H9 (cell line): ENCODE measurements around the gene FBRSL1. TPM values are rescaled to one million over a fixed set of nuclear protein-coding genes. Genes with fewer than 3 reads are reported as not detected.

Experiments
- DNase-seq: peaks from one replicate; pipeline ENCODE4 v3.0.0-alpha.2; 2017
- H2AFZ ChIP-seq: one replicate; pipeline ENCODE4 v1.6.1; 2013; ENCODE audit warnings: mild to moderate bottlenecking, low read length, control low read depth, moderate library complexity
- H2AK5ac ChIP-seq: 2 replicates; pipeline ENCODE4 v1.6.1; 2013; ENCODE audit warnings: low read length, control low read depth, mixed read lengths; ENCODE audit not compliant: insufficient read length
- H2BK120ac ChIP-seq: one replicate; pipeline ENCODE4 v1.6.1; 2013; ENCODE audit warnings: low read depth, mild to moderate bottlenecking, low read length, control low read depth, inconsistent platforms; ENCODE audit not compliant: poor library complexity, severe bottlenecking
- H2BK12ac ChIP-seq: 2 replicates; pipeline ENCODE4 v1.6.1; 2013; ENCODE audit warnings: low read length, control low read depth, mixed read lengths, low read depth; ENCODE audit not compliant: insufficient read length
- H2BK15ac ChIP-seq: 2 replicates; pipeline ENCODE4 v1.6.1; 2013; ENCODE audit warnings: low read depth, low read length, control low read depth
- H2BK20ac ChIP-seq: one replicate; pipeline ENCODE4 v1.6.1; 2013; ENCODE audit warnings: low read depth, mild to moderate bottlenecking, low read length, control low read depth, inconsistent platforms; ENCODE audit not compliant: poor library complexity, severe bottlenecking
- H2BK5ac ChIP-seq: 2 replicates; pipeline ENCODE4 v1.6.1; 2013; ENCODE audit warnings: low read length, control low read depth, mixed read lengths; ENCODE audit not compliant: insufficient read length
- H3K14ac ChIP-seq: 2 replicates; pipeline ENCODE4 v1.6.1; 2013; ENCODE audit warnings: low read length, control low read depth; ENCODE audit not compliant: insufficient read depth
- H3K18ac ChIP-seq: 2 replicates; pipeline ENCODE4 v1.6.1; 2013; ENCODE audit warnings: low read depth, mild to moderate bottlenecking, mixed read lengths, low read length, control low read depth; ENCODE audit not compliant: insufficient read length
- H3K23ac ChIP-seq: 2 replicates; pipeline ENCODE4 v1.6.1; 2013; ENCODE audit warnings: low read length, control low read depth, mixed read lengths, low read depth; ENCODE audit not compliant: insufficient read length
- H3K23me2 ChIP-seq: 2 replicates; pipeline ENCODE4 v1.6.1; 2013; ENCODE audit warnings: low read depth, mild to moderate bottlenecking, mixed read lengths, low read length, control low read depth; ENCODE audit not compliant: insufficient read length, poor library complexity, severe bottlenecking
- H3K27ac ChIP-seq: 2 replicates; pipeline ENCODE4 v1.5.1; 2013; ENCODE audit warnings: low read length, control low read depth, mixed read lengths, low read depth; ENCODE audit not compliant: insufficient read length
- H3K27me3 ChIP-seq: 2 replicates; pipeline ENCODE4 v1.6.1; 2013; ENCODE audit warnings: low read length, control low read depth, inconsistent platforms; ENCODE audit not compliant: insufficient read depth
- H3K4ac ChIP-seq: 2 replicates; pipeline ENCODE4 v1.6.1; 2013; ENCODE audit warnings: low read depth, mild to moderate bottlenecking, control low read depth, inconsistent platforms, low read length, moderate library complexity
- H3K4me1 ChIP-seq: 2 replicates; pipeline ENCODE4 v1.6.1; 2013; ENCODE audit warnings: low read length, control low read depth, inconsistent platforms; ENCODE audit not compliant: insufficient read depth
- H3K4me2 ChIP-seq: 2 replicates; pipeline ENCODE4 v1.6.1; 2013; ENCODE audit warnings: low read length, control low read depth, mixed read lengths; ENCODE audit not compliant: insufficient read length, insufficient read depth
- H3K56ac ChIP-seq: 2 replicates; pipeline ENCODE4 v1.6.1; 2013; ENCODE audit warnings: low read depth, mild to moderate bottlenecking, mixed read lengths, low read length, control low read depth; ENCODE audit not compliant: insufficient read length
- H3K79me1 ChIP-seq: 2 replicates; pipeline ENCODE4 v1.6.1; 2013; ENCODE audit warnings: low read depth, mild to moderate bottlenecking, moderate library complexity, low read length, control low read depth, inconsistent platforms; ENCODE audit not compliant: insufficient read depth, poor library complexity, severe bottlenecking
- H3K79me2 ChIP-seq: 2 replicates; pipeline ENCODE4 v1.6.1; 2013; ENCODE audit warnings: low read length, control low read depth, inconsistent platforms; ENCODE audit not compliant: insufficient read depth
- H3K9ac ChIP-seq: 2 replicates; pipeline ENCODE4 v1.6.1; 2013; ENCODE audit warnings: low read length, control low read depth, mixed read lengths; ENCODE audit not compliant: insufficient read length; ENCODE audit errors: extremely low read depth
- H3K9me3 ChIP-seq: one replicate; pipeline ENCODE4 v1.6.1; 2013; ENCODE audit warnings: low read depth, low read length, inconsistent platforms; ENCODE audit not compliant: control insufficient read depth
- H3T11ph ChIP-seq: one replicate; pipeline ENCODE4 v1.6.1; 2013; ENCODE audit warnings: mild to moderate bottlenecking, low read length, control low read depth, inconsistent platforms
- H4K20me1 ChIP-seq: one replicate; pipeline ENCODE4 v1.6.1; 2013; ENCODE audit not compliant: control insufficient read depth, insufficient read length, insufficient read depth
- H4K5ac ChIP-seq: 2 replicates; pipeline ENCODE4 v1.6.1; 2013; ENCODE audit warnings: low read depth, mild to moderate bottlenecking, mixed read lengths, low read length, control low read depth; ENCODE audit not compliant: insufficient read length
- H4K8ac ChIP-seq: replicated peaks from 2 replicates; pipeline ENCODE4 v1.6.1; 2013; ENCODE audit warnings: low read length, control low read depth, mixed read lengths, low read depth; ENCODE audit not compliant: insufficient read length
- H4K91ac ChIP-seq: 2 replicates; pipeline ENCODE4 v1.6.1; 2013; ENCODE audit warnings: low read depth, mild to moderate bottlenecking, moderate library complexity, mixed read lengths, low read length, control low read depth; ENCODE audit not compliant: insufficient read length
- H3K27ac Mint-ChIP-seq, 3 experiments: 2 replicates in 2 of 3; 3 replicates in 1 of 3; pipeline ENCODE4 v1.8.0; 2020 to 2021; ENCODE audit warnings: mixed read lengths in 3 of 3, mild to moderate bottlenecking in 1 of 3, moderate library complexity in 1 of 3
- H3K27me3 Mint-ChIP-seq: 2 replicates; pipeline ENCODE4 v1.8.0; 2021; ENCODE audit warnings: low read depth, mild to moderate bottlenecking, moderate library complexity, mixed read lengths
- H3K36me3 Mint-ChIP-seq, 3 experiments: 2 replicates in 2 of 3; 3 replicates in 1 of 3; pipeline ENCODE4 v1.8.0; 2020 to 2021; ENCODE audit warnings: low read depth in 3 of 3, mixed read lengths in 3 of 3; ENCODE audit not compliant: insufficient read depth in 1 of 3
- H3K4me1 Mint-ChIP-seq, 2 experiments: 2 replicates each; pipeline ENCODE4 v1.8.0; 2020; ENCODE audit warnings: mixed read lengths in 2 of 2
- H3K4me3 Mint-ChIP-seq, 2 experiments: 2 replicates in 1 of 2; 3 replicates in 1 of 2; pipeline ENCODE4 v1.8.0; 2020 to 2021; ENCODE audit warnings: mild to moderate bottlenecking in 2 of 2, mixed read lengths in 2 of 2, moderate library complexity in 1 of 2
- H3K9me3 Mint-ChIP-seq, 2 experiments: 2 replicates in 1 of 2; 3 replicates in 1 of 2; pipeline ENCODE4 v1.8.0; 2020; ENCODE audit warnings: mild to moderate bottlenecking in 2 of 2, mixed read lengths in 2 of 2, moderate library complexity in 1 of 2
- CTCF ChIP-seq: fragments of 200-600 bp; sonication (generic); conservative IDR thresholded peaks from 3 replicates; pipeline ENCODE4 v1.8.0; 2021; ENCODE audit warnings: antibody characterized with exemption, mild to moderate bottlenecking
- WGBS: extraction: QIAGEN DNeasy Blood & Tissue Kit; methylation state at CpG from one replicate; pipeline ENCODE4 v1.1.7; 2013; ENCODE audit warnings: missing lambda C conversion rate, low lambda C conversion rate, mixed read lengths; ENCODE audit not compliant: insufficient read length; ENCODE audit errors: extremely low coverage; 5-methylcytosine and 5-hydroxymethylcytosine counted together
- total RNA-seq: library from RNA; stranded (reverse); gene quantifications from 2 replicates; pipeline ENCODE4 v1.2.1, GENCODE V29; 2021

Gene FBRSL1
- total RNA-seq, 1 experiment from 2014 or later = 90.8 TPM

DNA sequence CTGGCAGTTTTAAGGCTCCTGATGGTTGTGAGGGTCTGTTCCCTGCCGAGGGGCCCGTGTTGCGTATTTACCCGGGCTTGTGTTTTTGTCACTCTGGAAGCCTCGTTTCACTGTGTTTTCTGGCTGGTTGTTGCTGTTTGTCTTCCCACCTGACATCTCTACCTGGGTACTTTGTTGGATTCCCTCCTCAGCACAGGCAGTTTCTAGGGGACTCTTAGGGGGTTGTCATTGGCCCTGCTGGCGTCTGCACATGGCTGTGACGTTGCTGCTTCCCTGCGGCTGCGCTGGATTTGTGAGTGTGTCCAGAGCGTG lies 6.4 kb downstream of the FBRSL1 start:
- no peak overlapping the region for H2AK5ac ChIP-seq
- peaks cover 25% of the 10 kb centered on the region; the same call in 1 of the 2 replicates for H3K79me2 ChIP-seq
- no peak overlapping the region for H2BK12ac ChIP-seq
- H4K5ac ChIP-seq = no peak overlapping the region
- H4K91ac ChIP-seq = no peak overlapping the region
- H3K4ac ChIP-seq = no peak overlapping the region
- H3K14ac ChIP-seq = no peak overlapping the region
- no peaks in the 10 kb centered on the region for H3K9me3 ChIP-seq
- H3T11ph ChIP-seq = no peak overlapping the region
- peaks cover 2% of the 10 kb centered on the region for H4K20me1 ChIP-seq
- no peaks in the 10 kb centered on the region for H3K9me3 Mint-ChIP-seq
- H3K56ac ChIP-seq = no peak overlapping the region
- no peak for TF ChIP-seq CTCF
- H2AFZ ChIP-seq = no peak overlapping the region
- H3K9ac ChIP-seq = no peak overlapping the region
- no peak overlapping the region for H2BK5ac ChIP-seq
- H3K4me1 Mint-ChIP-seq = peaks cover 7 to 9% of the 10 kb centered on the region in 2 experiments
- no peak for DNase-seq
- H3K4me2 ChIP-seq = no peak overlapping the region
- no peak overlapping the region for H2BK120ac ChIP-seq
- H3K18ac ChIP-seq = no peak overlapping the region
- no peak overlapping the region for H4K8ac ChIP-seq
- H3K4me3 Mint-ChIP-seq = no peak overlapping the region; a peak in 1 of 5 replicates
- no peak overlapping the region for H2BK20ac ChIP-seq
- H3K27me3 ChIP-seq = no peaks in the 10 kb centered on the region; the same call in 1 of the 2 replicates
- no peaks in the 10 kb centered on the region for H3K23me2 ChIP-seq
- WGBS = no CpG with 5 or more reads among the region's 10 CpGs
- H3K27ac ChIP-seq = no peak overlapping the region
- H3K23ac ChIP-seq = no peak overlapping the region
- peaks cover 11% of the 10 kb centered on the region for H3K79me1 ChIP-seq
- no peak overlapping the region for H2BK15ac ChIP-seq
- peaks cover 5% of the 10 kb centered on the region in 3 experiments for H3K36me3 Mint-ChIP-seq
- H3K27ac Mint-ChIP-seq = no peak overlapping the region
- H3K27me3 Mint-ChIP-seq = peaks cover 11% of the 10 kb centered on the region
- no peaks in the 10 kb centered on the region for H3K4me1 ChIP-seq
